GM23248 (cell line): ENCODE results near the gene PLEKHG4B. TPM values are rescaled to one million over a fixed set of nuclear protein-coding genes. Genes with fewer than 3 reads are reported as not detected.

ENCODE experiments used
- DNase-seq: peaks from one replicate; pipeline ENCODE4 v3.0.0-alpha.2; 2015
- H2AFZ ChIP-seq: fragments of 200-600 bp; sonication (generic); 2 replicates; pipeline ENCODE4 v1.6.1; 2016; ENCODE audit warnings: antibody characterized with exemption
- H3F3A ChIP-seq: fragments of 200-600 bp; sonication (generic); 2 replicates; pipeline ENCODE4 v1.6.1; 2016; ENCODE audit warnings: mild to moderate bottlenecking, antibody characterized with exemption, mixed run types; ENCODE audit not compliant: insufficient read depth
- H3K27ac ChIP-seq: fragments of 200-600 bp; sonication (generic); 2 replicates; pipeline ENCODE4 v1.5.1; 2016; ENCODE audit warnings: mild to moderate bottlenecking
- H3K27me3 ChIP-seq: fragments of 200-600 bp; sonication (generic); replicated peaks from 2 replicates; pipeline ENCODE4 v1.6.1; 2016; ENCODE audit warnings: mild to moderate bottlenecking; ENCODE audit not compliant: insufficient read depth
- H3K36me3 ChIP-seq: fragments of 200-600 bp; sonication (generic); 2 replicates; pipeline ENCODE4 v1.6.1; 2016; ENCODE audit warnings: low read depth, mild to moderate bottlenecking
- H3K4me1 ChIP-seq: fragments of 200-600 bp; sonication (generic); 2 replicates; pipeline ENCODE4 v1.6.1; 2016; ENCODE audit warnings: mild to moderate bottlenecking; ENCODE audit not compliant: insufficient read depth
- H3K4me2 ChIP-seq: fragments of 200-600 bp; sonication (generic); one replicate; pipeline ENCODE4 v1.6.1; 2016; ENCODE audit warnings: mild to moderate bottlenecking; ENCODE audit not compliant: unreplicated experiment
- H3K4me3 ChIP-seq: fragments of 200-600 bp; sonication (generic); 2 replicates; pipeline ENCODE4 v1.5.1; 2016; ENCODE audit warnings: mild to moderate bottlenecking
- H3K79me2 ChIP-seq: fragments of 200-600 bp; sonication (generic); 2 replicates; pipeline ENCODE4 v1.6.1; 2016; ENCODE audit warnings: mild to moderate bottlenecking; ENCODE audit not compliant: insufficient read depth
- H3K9ac ChIP-seq: fragments of 200-600 bp; sonication (generic); 2 replicates; pipeline ENCODE4 v1.6.1; 2016; ENCODE audit warnings: mild to moderate bottlenecking
- H3K9me2 ChIP-seq: fragments of 200-600 bp; sonication (generic); 2 replicates; pipeline ENCODE4 v1.6.1; 2016; ENCODE audit warnings: mixed run types, mild to moderate bottlenecking, moderate library complexity; ENCODE audit not compliant: insufficient read depth
- H3K9me3 ChIP-seq: fragments of 200-600 bp; sonication (generic); one replicate; pipeline ENCODE4 v1.6.1; 2017; ENCODE audit warnings: low read depth
- H4K20me1 ChIP-seq: fragments of 200-600 bp; sonication (generic); 2 replicates; pipeline ENCODE4 v1.6.0; 2016; ENCODE audit not compliant: insufficient read depth
- EZH2 ChIP-seq: fragments of 200-600 bp; sonication (generic); IDR thresholded peaks from 2 replicates; pipeline ENCODE4 v1.6.1; 2018; ENCODE audit warnings: antibody characterized with exemption, mild to moderate bottlenecking; ENCODE audit not compliant: insufficient read depth, poor library complexity, severe bottlenecking
- EZH2phosphoT487 ChIP-seq: fragments of 200-600 bp; sonication (generic); IDR thresholded peaks from 2 replicates; pipeline ENCODE4 v1.6.1; 2018; ENCODE audit warnings: antibody characterized with exemption, moderate library complexity, mild to moderate bottlenecking, low read depth; ENCODE audit not compliant: insufficient read depth
- WGBS, 2 experiments: methylation state at CpG; one replicate each; pipeline ENCODE4 v1.1.6; 2015 to 2017; ENCODE audit warnings: low lambda C conversion rate in 2 of 2, low coverage in 1 of 2; ENCODE audit errors: missing lambda C conversion rate in 2 of 2; 5-methylcytosine and 5-hydroxymethylcytosine counted together
- in situ Hi-C: fragments of 300-500 bp; cut with MboI; formaldehyde crosslinking; loops from 2 replicates; pipeline ENCODE4 v1.15.0; 2020
- polyA plus RNA-seq: library from polyadenylated mRNA; unstranded; fragments of >200 nt; fragmentation: Nextera tagmentation; extraction: Ambion mirVana; gene quantifications from 2 replicates; pipeline ENCODE4 v1.2.1, GENCODE V29; 2016
- total RNA-seq: library from RNA; depleted of rRNA; stranded (reverse); fragments of >200 nt; shearing (Covaris generic); gene quantifications from 2 replicates; pipeline ENCODE4 v1.2.3, GENCODE V29; 2014

PLEKHG4B gene
- total and polyA plus RNA-seq, 2 experiments from 2014 or later: not detected

DNA sequence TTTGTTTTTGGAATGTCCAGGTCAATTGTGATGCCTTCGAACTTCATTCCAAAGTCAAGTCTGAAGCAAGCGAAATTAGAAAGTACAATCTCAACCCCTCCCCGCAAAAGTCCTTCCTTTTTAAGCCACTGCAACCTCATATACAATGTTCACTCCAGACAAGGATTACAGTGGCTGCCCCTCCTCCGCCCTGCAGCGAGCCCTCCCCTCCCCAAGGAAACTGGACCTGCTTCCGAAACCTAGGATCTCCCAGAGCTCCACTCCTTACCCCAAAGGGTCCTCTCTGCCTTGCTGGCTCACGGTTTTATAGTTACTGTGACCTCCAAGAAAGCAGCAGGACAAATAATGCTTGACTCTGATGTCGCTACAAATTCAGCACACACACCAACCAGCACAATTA, 109.7 kb downstream of the PLEKHG4B start:
- TF ChIP-seq EZH2 (no peak), EZH2phosphoT487 (no peak)
- Histone ChIP-seq H3K79me2 (peaks cover 30% of the 10 kb centered on the region), H3K9me3 (no peaks in the 10 kb centered on the region), H3K4me2 (no peak overlapping the region), H2AFZ (no peak overlapping the region), H3K9me2 (no peaks in the 10 kb centered on the region), H3K4me3 (no peak overlapping the region), H3K4me1 (no peaks in the 10 kb centered on the region), H3K27me3 (no peaks in the 10 kb centered on the region), H4K20me1 (peaks cover 6% of the 10 kb centered on the region; the same call in 1 of the 2 replicates), H3K36me3 (peaks cover 11% of the 10 kb centered on the region; the same call in 1 of the 2 replicates), H3K9ac (no peak overlapping the region), H3K27ac (no peak overlapping the region), H3F3A (no peaks in the 10 kb centered on the region)
- 95 to 96% methylated on average over 8 of the region's 8 CpGs for WGBS, 2 experiments
- DNase-seq: no peak
- in situ Hi-C loops: no loop called here

DNA sequence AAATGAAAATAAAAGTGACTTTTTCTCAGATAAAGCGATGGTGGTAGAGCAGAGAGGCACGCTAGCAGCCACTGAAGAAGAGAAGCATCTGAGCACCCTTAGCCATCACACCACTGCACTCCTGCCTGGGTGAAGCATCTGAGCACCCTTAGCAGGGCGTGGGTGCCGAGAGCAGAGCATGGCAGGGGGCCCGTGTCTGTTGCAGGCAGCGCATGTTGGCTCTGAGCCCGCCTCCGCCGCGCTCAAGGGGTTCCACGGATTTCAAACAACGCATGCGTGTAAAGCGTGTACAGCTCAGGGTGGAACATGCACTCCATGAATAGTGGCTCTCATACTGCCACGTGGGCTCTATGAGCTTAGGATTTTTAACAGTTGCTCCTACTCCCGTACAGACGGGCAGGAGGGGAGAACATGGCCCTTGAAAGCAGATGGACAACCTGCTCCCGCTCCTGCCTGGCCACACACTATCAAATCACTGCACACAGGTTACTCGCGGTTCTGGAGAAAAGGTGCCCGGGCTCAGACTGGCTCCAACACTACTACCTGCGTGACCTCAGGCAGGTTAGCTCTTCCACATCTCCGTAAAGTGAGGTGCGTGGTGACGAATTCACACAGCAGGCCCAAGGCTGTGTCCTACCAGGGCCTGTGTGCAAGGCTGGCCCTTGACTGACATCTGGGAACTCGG, 111.4 kb downstream of the PLEKHG4B start:
- Histone ChIP-seq H3K9ac (no peak overlapping the region), H3K4me2 (no peak overlapping the region), H3F3A (no peaks in the 10 kb centered on the region), H3K9me3 (no peaks in the 10 kb centered on the region), H3K27ac (no peak overlapping the region), H2AFZ (no peak overlapping the region), H3K4me1 (no peaks in the 10 kb centered on the region), H4K20me1 (peaks cover 6% of the 10 kb centered on the region; the same call in 1 of the 2 replicates), H3K27me3 (no peaks in the 10 kb centered on the region), H3K4me3 (no peak overlapping the region), H3K9me2 (no peaks in the 10 kb centered on the region), H3K36me3 (peaks cover 11% of the 10 kb centered on the region; the same call in 1 of the 2 replicates), H3K79me2 (peaks cover 47% of the 10 kb centered on the region)
- DNase-seq: no peak
- 93% methylated on average over 26 of the region's 26 CpGs for WGBS, 2 experiments
- in situ Hi-C loops: no loop called here
- TF ChIP-seq EZH2: no peak
- TF ChIP-seq EZH2phosphoT487: no peak

DNA sequence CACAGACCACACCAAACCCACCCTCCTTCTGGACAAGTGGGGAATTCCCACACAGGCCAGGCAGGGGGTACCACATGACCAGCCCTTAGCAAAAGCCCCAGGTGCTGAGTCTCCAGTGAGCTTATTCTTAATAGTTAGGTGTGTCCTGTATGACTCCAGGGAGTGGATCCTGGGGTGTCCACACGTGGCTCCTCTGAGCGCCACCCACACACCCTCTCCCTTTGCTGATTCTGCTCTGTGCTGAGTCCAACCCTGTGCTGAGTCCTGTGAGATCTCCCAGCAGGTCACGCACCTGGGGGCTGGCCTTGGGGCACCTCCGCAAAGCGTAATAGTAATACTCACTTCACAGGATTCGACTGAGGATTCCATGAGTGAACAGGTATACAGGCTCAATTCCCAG, 112.0 kb downstream of the PLEKHG4B start:
- Histone ChIP-seq H4K20me1 (peaks cover 6% of the 10 kb centered on the region; the same call in 1 of the 2 replicates), H3K36me3 (peaks cover 11% of the 10 kb centered on the region; the same call in 1 of the 2 replicates), H3K9me3 (no peaks in the 10 kb centered on the region), H2AFZ (no peak overlapping the region), H3K4me2 (no peak overlapping the region), H3K9me2 (no peaks in the 10 kb centered on the region), H3K27ac (no peak overlapping the region), H3K9ac (no peak overlapping the region), H3K79me2 (peaks cover 53% of the 10 kb centered on the region), H3K27me3 (no peaks in the 10 kb centered on the region), H3K4me3 (no peak overlapping the region), H3F3A (no peaks in the 10 kb centered on the region), H3K4me1 (no peaks in the 10 kb centered on the region)
- TF ChIP-seq EZH2phosphoT487 (no peak), EZH2 (no peak)
- in situ Hi-C loops: no loop called here
- WGBS, 2 experiments: 91 to 93% methylated on average over 6 of the region's 6 CpGs
- DNase-seq: no peak

DNA sequence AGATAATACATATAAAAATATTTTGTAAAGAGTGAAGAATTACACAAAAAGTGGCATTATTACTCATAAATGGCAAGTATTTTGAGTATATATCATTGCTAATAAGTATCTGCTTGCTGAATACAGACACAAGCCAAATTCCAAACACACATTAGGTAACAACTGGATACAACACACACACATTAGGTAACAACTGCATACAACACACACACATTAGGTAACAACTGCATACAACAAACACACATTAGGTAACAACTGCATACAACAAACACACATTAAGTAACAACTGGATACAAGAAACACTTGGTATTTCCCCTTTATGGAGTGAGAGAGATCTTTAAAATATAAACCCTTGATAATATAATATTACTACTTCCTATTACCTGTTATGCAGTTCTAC, 112.5 kb downstream of the PLEKHG4B start:
- Histone ChIP-seq H3K36me3 (peaks cover 11% of the 10 kb centered on the region; the same call in 1 of the 2 replicates), H3K4me2 (no peak overlapping the region), H3K9me3 (no peaks in the 10 kb centered on the region), H3K4me3 (no peak overlapping the region), H3K27ac (no peak overlapping the region), H3K4me1 (no peaks in the 10 kb centered on the region), H3K9ac (no peak overlapping the region), H3K79me2 (peaks cover 53% of the 10 kb centered on the region), H3K9me2 (no peaks in the 10 kb centered on the region), H3F3A (no peaks in the 10 kb centered on the region), H2AFZ (no peak overlapping the region), H4K20me1 (peaks cover 6% of the 10 kb centered on the region; the same call in 1 of the 2 replicates), H3K27me3 (no peaks in the 10 kb centered on the region)
- in situ Hi-C loops: no loop called here
- no peak for TF ChIP-seq EZH2phosphoT487
- TF ChIP-seq EZH2: no peak
- no peak for DNase-seq
